IMR-90 (cell line): ENCODE data around the gene KLHL29. TPM values are rescaled to one million over a fixed set of nuclear protein-coding genes. Genes with fewer than 3 reads are reported as not detected.

Source experiments
- ATAC-seq: fragments of 200-7000 bp; cut with Tn5 transposase; 2 replicates; pipeline ENCODE4 v1.9.1; 2020; ENCODE audit warnings: low read depth, mild to moderate bottlenecking, moderate library complexity
- BruUV-seq: library from RNA; stranded (reverse); fragments of 400-500 nt; replicated peaks from 2 replicates; lab custom pipeline; 2021; lab: Mats Ljungman, UMichigan
- CTCF ChIA-PET: fragments of 300-600 bp; formaldehyde crosslinking; extraction: SDS; loops from one replicate; lab custom pipeline; 2021; ENCODE audit warnings: antibody characterized with exemption; lab: Yijun Ruan, JAX
- POLR2A ChIA-PET: fragments of 300-600 bp; sonication (Branson Sonifier 250); formaldehyde crosslinking; loops from one replicate; lab custom pipeline; 2022; ENCODE audit warnings: antibody characterized with exemption; ENCODE audit not compliant: unreplicated experiment; lab: Charles Lee
- DNase-seq: peaks from one replicate; pipeline ENCODE4 v3.0.0; 2013
- H2AFZ ChIP-seq: replicated peaks from 2 replicates; pipeline ENCODE3; 2013; ENCODE audit warnings: low read length, mild to moderate bottlenecking; ENCODE audit not compliant: poor library complexity
- H2AK5ac ChIP-seq: 2 replicates; pipeline ENCODE4 v1.6.1; 2013; ENCODE audit warnings: low read depth, low read length, inconsistent platforms
- H2AK9ac ChIP-seq: replicated peaks from 2 replicates; pipeline ENCODE3; 2013; ENCODE audit warnings: mild to moderate bottlenecking, low read depth, low read length, moderate library complexity; ENCODE audit not compliant: poor library complexity
- H2BK120ac ChIP-seq: 2 replicates; pipeline ENCODE4 v1.6.1; 2013; ENCODE audit warnings: low read depth, low read length, inconsistent platforms
- H2BK15ac ChIP-seq: 3 replicates; pipeline ENCODE4 v1.6.1; 2013; ENCODE audit warnings: low read depth, low read length, inconsistent platforms
- H2BK20ac ChIP-seq: 2 replicates; pipeline ENCODE4 v1.6.1; 2013; ENCODE audit warnings: low read depth, mild to moderate bottlenecking, inconsistent platforms, low read length, moderate library complexity
- H2BK5ac ChIP-seq: 2 replicates; pipeline ENCODE4 v1.6.1; 2013; ENCODE audit warnings: mild to moderate bottlenecking, low read depth, low read length, inconsistent platforms; ENCODE audit not compliant: poor library complexity, severe bottlenecking
- H3K14ac ChIP-seq: replicated peaks from 2 replicates; pipeline ENCODE4 v1.6.1; 2013; ENCODE audit warnings: low read depth, low read length, inconsistent platforms
- H3K18ac ChIP-seq: 2 replicates; pipeline ENCODE4 v1.6.1; 2013; ENCODE audit warnings: low read depth, low read length, control low read depth
- H3K23ac ChIP-seq: 2 replicates; pipeline ENCODE4 v1.6.1; 2013; ENCODE audit warnings: low read depth, low read length, inconsistent platforms
- H3K27ac ChIP-seq: 2 replicates; pipeline ENCODE4 v1.5.1; 2013; ENCODE audit warnings: mild to moderate bottlenecking, control low read depth, low read length; ENCODE audit not compliant: insufficient read depth
- H3K27me3 ChIP-seq: 2 replicates; pipeline ENCODE4 v1.6.1; 2013; ENCODE audit warnings: low read length; ENCODE audit not compliant: control insufficient read depth, insufficient read depth
- H3K36me3 ChIP-seq: 2 replicates; pipeline ENCODE4 v1.6.1; 2013; ENCODE audit warnings: low read length, mixed read lengths; ENCODE audit not compliant: control insufficient read depth, insufficient read depth
- H3K4ac ChIP-seq: 2 replicates; pipeline ENCODE4 v1.6.1; 2013; ENCODE audit warnings: low read depth, low read length, inconsistent platforms
- H3K4me1 ChIP-seq: 2 replicates; pipeline ENCODE4 v1.6.1; 2013; ENCODE audit warnings: low read length, mixed read lengths; ENCODE audit not compliant: control insufficient read depth, insufficient read depth
- H3K4me2 ChIP-seq: 2 replicates; pipeline ENCODE4 v1.6.1; 2013; ENCODE audit warnings: low read depth, mild to moderate bottlenecking, control low read depth, low read length, moderate library complexity
- H3K4me3 ChIP-seq: 2 replicates; pipeline ENCODE4 v1.5.1; 2013; ENCODE audit warnings: low read depth, mild to moderate bottlenecking, control low read depth, low read length, moderate library complexity; ENCODE audit not compliant: insufficient read depth
- H3K56ac ChIP-seq: 2 replicates; pipeline ENCODE4 v1.6.1; 2013; ENCODE audit warnings: low read length, inconsistent platforms; ENCODE audit not compliant: insufficient read depth; ENCODE audit errors: extremely low read depth
- H3K79me1 ChIP-seq, 2 experiments: 2 replicates each; pipeline ENCODE4 v1.6.1; 2013; ENCODE audit warnings: low read length in 2 of 2, inconsistent platforms in 1 of 2, low read depth in 1 of 2
- H3K9ac ChIP-seq: 2 replicates; pipeline ENCODE4 v1.6.1; 2013; ENCODE audit warnings: low read depth, low read length, control low read depth
- H3K9me1 ChIP-seq: 2 replicates; pipeline ENCODE4 v1.6.1; 2013; ENCODE audit warnings: low read length, inconsistent platforms; ENCODE audit not compliant: insufficient read depth
- H3K9me3 ChIP-seq: 2 replicates; pipeline ENCODE4 v1.6.1; 2013; ENCODE audit warnings: low read length; ENCODE audit not compliant: control insufficient read depth, insufficient read depth
- H4K20me1 ChIP-seq: 2 replicates; pipeline ENCODE4 v1.6.1; 2013; ENCODE audit warnings: low read length, inconsistent platforms; ENCODE audit not compliant: insufficient read depth
- H4K5ac ChIP-seq: 2 replicates; pipeline ENCODE4 v1.6.1; 2013; ENCODE audit warnings: mild to moderate bottlenecking, low read depth, low read length, control low read depth
- H4K8ac ChIP-seq, 2 experiments: 2 replicates each; pipeline ENCODE4 v1.6.1; 2013; ENCODE audit warnings: low read depth in 2 of 2, low read length in 2 of 2, control low read depth in 1 of 2, inconsistent platforms in 1 of 2
- H4K91ac ChIP-seq: 2 replicates; pipeline ENCODE4 v1.6.1; 2013; ENCODE audit warnings: low read depth, low read length, inconsistent platforms; ENCODE audit not compliant: insufficient read depth
- BHLHE40 ChIP-seq: fragments of 150-350 bp; IDR thresholded peaks from 2 replicates; pipeline ENCODE4 v1.6.1; 2016; ENCODE audit warnings: mild to moderate bottlenecking, low read depth, low read length
- CEBPB ChIP-seq: IDR thresholded peaks from 2 replicates; pipeline ENCODE4 v1.6.1; 2012; ENCODE audit warnings: low read depth, low read length, improper control_type of control experiment
- CHD1 ChIP-seq: IDR thresholded peaks from 2 replicates; pipeline ENCODE4 v1.6.1; 2012; ENCODE audit warnings: low read depth, low read length, improper control_type of control experiment
- FOS ChIP-seq: fragments of 150-350 bp; IDR thresholded peaks from 2 replicates; pipeline ENCODE4 v1.6.1; 2016; ENCODE audit warnings: low read depth, low read length
- MAFK ChIP-seq: IDR thresholded peaks from 2 replicates; pipeline ENCODE4 v1.6.1; 2012; ENCODE audit warnings: low read depth, low read length, improper control_type of control experiment
- MAZ ChIP-seq: IDR thresholded peaks from 2 replicates; pipeline ENCODE4 v1.6.1; 2012; ENCODE audit warnings: low read depth, mild to moderate bottlenecking, low read length, improper control_type of control experiment, moderate library complexity, borderline replicate concordance
- MXI1 ChIP-seq: IDR thresholded peaks from 2 replicates; pipeline ENCODE4 v1.6.1; 2012; ENCODE audit warnings: low read depth, mild to moderate bottlenecking, low read length, moderate library complexity, borderline replicate concordance
- NFE2L2 ChIP-seq: fragments of 150-350 bp; IDR thresholded peaks from 2 replicates; pipeline ENCODE4 v1.6.1; 2016; ENCODE audit warnings: low read depth, mild to moderate bottlenecking, low read length
- POLR2A ChIP-seq: IDR thresholded peaks from 2 replicates; pipeline ENCODE4 v1.6.1; 2012; ENCODE audit warnings: mild to moderate bottlenecking, low read depth, low read length
- RAD21 ChIP-seq: IDR thresholded peaks from 2 replicates; pipeline ENCODE4 v1.6.1; 2012; ENCODE audit warnings: low read length, improper control_type of control experiment
- RCOR1 ChIP-seq: IDR thresholded peaks from 2 replicates; pipeline ENCODE4 v1.6.1; 2012; ENCODE audit warnings: mild to moderate bottlenecking, low read length, improper control_type of control experiment; ENCODE audit not compliant: insufficient replicate concordance
- RFX5 ChIP-seq: IDR thresholded peaks from 2 replicates; pipeline ENCODE4 v1.8.0; 2012; ENCODE audit warnings: low read depth, mild to moderate bottlenecking, low read length, moderate library complexity
- SMC3 ChIP-seq: fragments of 150-350 bp; IDR thresholded peaks from 2 replicates; pipeline ENCODE4 v1.6.1; 2016; ENCODE audit warnings: low read depth, mild to moderate bottlenecking, antibody characterized with exemption, low read length, moderate library complexity
- WGBS, 2 experiments: methylation state at CpG; one replicate each; pipeline versions ENCODE4 v1.1.5 to v1.1.7; 2013; ENCODE audit warnings: missing lambda C conversion rate in 2 of 2; ENCODE audit not compliant: insufficient read length in 1 of 2; ENCODE audit errors: extremely low coverage in 2 of 2; 5-methylcytosine and 5-hydroxymethylcytosine counted together
- dilution Hi-C: fragments of 300-500 bp; cut with HindIII; formaldehyde crosslinking; loops from one replicate; pipeline ENCODE4 v1.14.3; 2018; ENCODE audit warnings: low sequenced_read_pairs; ENCODE audit not compliant: unreplicated experiment
- in situ Hi-C: fragments of 300-500 bp; cut with MboI; formaldehyde crosslinking; loops from 3 replicates; pipeline ENCODE4 v1.14.3; 2019; ENCODE audit warnings: low sequenced_read_pairs, inconsistent platforms, mixed read lengths
- intact Hi-C: fragments of 100-400 bp; cut with micrococcal nuclease; formaldehyde crosslinking; loops from 2 replicates; pipeline ENCODE4 v1.10.0; 2022
- polyA plus RNA-seq, 3 experiments: library from polyadenylated mRNA; depleted of rRNA; stranded (reverse); fragments of >200 nt; gene quantifications; 2 replicates each; pipeline ENCODE4 v1.2.3, GENCODE V29; 2012; ENCODE audit warnings: low replicate concordance in 1 of 3
- total RNA-seq: library from RNA; depleted of rRNA; stranded (reverse); fragments of >200 nt; gene quantifications from 2 replicates; pipeline ENCODE4 v1.2.3, GENCODE V29; 2012
- TF ChIP-seq, protein P1 (sequence below): conservative IDR thresholded peaks from 2 replicates; pipeline ENCODE4 v1.5.1; 2012; ENCODE audit warnings: mild to moderate bottlenecking, low read depth, low read length, improper control_type of control experiment
- TF ChIP-seq, protein P2 (sequence below): fragments of 150-350 bp; IDR thresholded peaks from 2 replicates; pipeline ENCODE4 v1.6.1; 2016; ENCODE audit warnings: low read depth, mild to moderate bottlenecking, low read length, moderate library complexity, borderline replicate concordance
- TF ChIP-seq, protein P3 (sequence below): fragments of 150-350 bp; IDR thresholded peaks from 2 replicates; pipeline ENCODE4 v1.6.1; 2017; ENCODE audit warnings: mild to moderate bottlenecking, antibody characterized with exemption, low read length, low read depth

Gene KLHL29
- total and polyA plus RNA-seq, 2 of the 4 experiments (the other 2 are of a cell fraction), result 2.0 to 8.0 TPM

DNA sequence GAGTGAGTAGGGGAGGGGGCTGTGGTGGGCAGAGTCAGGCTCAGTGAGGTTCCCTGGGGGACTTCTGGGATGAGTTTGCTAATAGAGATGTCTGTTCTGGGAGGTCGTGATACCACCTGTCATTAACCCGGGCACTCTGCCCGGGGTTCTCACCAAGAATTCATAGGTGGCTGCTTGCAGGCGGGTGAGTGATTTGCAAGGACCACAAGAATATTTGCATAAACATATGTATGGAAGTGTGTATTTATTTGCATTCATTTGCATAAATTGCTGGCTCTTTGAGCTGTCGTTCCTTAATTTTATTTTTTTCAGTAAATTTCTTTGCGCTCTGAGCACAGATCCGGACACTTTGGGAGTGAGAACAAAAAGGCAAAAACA, 282.0 kb downstream of the KLHL29 start:
- Histone ChIP-seq H3K4me2 (no peak overlapping the region), H4K8ac (no peak overlapping the region), H2BK5ac (no peak overlapping the region), H2BK120ac (no peak overlapping the region), H3K79me1 (no peaks in the 10 kb centered on the region), H2BK20ac (no peak overlapping the region), H2BK15ac (no peak overlapping the region), H4K20me1 (no peaks in the 10 kb centered on the region; the same call in 1 of the 2 replicates), H3K9me3 (no peaks in the 10 kb centered on the region), H4K5ac (no peak overlapping the region), H3K36me3 (no peaks in the 10 kb centered on the region), H3K4me1 (peaks cover 2% of the 10 kb centered on the region; the same call in 1 of the 2 replicates), H3K4ac (no peak overlapping the region), H3K27ac (no peak overlapping the region), H3K23ac (no peak overlapping the region), H3K9ac (no peak overlapping the region), H2AFZ (no peak overlapping the region), H3K4me3 (no peak overlapping the region), H3K14ac (no peak overlapping the region), H3K27me3 (no peaks in the 10 kb centered on the region), H3K9me1 (peaks cover 4% of the 10 kb centered on the region; the same call in 1 of the 2 replicates), H2AK9ac (no peak overlapping the region), H3K18ac (no peak overlapping the region), H3K56ac (no peak overlapping the region), H4K91ac (no peak overlapping the region), H2AK5ac (no peak overlapping the region)
- CTCF ChIA-PET, result no interaction called here
- no TSS peak for BruUV-seq
- no peak for TF ChIP-seq FOS
- no peak for TF ChIP-seq CEBPB
- TF ChIP-seq RCOR1, result no peak
- TF ChIP-seq MAFK, result no peak
- TF ChIP-seq MAZ, result no peak
- no peak for TF ChIP-seq CHD1
- TF ChIP-seq, protein P1, sequence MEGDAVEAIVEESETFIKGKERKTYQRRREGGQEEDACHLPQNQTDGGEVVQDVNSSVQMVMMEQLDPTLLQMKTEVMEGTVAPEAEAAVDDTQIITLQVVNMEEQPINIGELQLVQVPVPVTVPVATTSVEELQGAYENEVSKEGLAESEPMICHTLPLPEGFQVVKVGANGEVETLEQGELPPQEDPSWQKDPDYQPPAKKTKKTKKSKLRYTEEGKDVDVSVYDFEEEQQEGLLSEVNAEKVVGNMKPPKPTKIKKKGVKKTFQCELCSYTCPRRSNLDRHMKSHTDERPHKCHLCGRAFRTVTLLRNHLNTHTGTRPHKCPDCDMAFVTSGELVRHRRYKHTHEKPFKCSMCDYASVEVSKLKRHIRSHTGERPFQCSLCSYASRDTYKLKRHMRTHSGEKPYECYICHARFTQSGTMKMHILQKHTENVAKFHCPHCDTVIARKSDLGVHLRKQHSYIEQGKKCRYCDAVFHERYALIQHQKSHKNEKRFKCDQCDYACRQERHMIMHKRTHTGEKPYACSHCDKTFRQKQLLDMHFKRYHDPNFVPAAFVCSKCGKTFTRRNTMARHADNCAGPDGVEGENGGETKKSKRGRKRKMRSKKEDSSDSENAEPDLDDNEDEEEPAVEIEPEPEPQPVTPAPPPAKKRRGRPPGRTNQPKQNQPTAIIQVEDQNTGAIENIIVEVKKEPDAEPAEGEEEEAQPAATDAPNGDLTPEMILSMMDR, result no peak
- no peak for TF ChIP-seq SMC3
- no peak for TF ChIP-seq RFX5
- TF ChIP-seq, protein P2, sequence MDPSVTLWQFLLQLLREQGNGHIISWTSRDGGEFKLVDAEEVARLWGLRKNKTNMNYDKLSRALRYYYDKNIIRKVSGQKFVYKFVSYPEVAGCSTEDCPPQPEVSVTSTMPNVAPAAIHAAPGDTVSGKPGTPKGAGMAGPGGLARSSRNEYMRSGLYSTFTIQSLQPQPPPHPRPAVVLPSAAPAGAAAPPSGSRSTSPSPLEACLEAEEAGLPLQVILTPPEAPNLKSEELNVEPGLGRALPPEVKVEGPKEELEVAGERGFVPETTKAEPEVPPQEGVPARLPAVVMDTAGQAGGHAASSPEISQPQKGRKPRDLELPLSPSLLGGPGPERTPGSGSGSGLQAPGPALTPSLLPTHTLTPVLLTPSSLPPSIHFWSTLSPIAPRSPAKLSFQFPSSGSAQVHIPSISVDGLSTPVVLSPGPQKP, result no peak
- TF ChIP-seq MXI1, result no peak
- no peak for TF ChIP-seq NFE2L2
- TF ChIP-seq, protein P3, sequence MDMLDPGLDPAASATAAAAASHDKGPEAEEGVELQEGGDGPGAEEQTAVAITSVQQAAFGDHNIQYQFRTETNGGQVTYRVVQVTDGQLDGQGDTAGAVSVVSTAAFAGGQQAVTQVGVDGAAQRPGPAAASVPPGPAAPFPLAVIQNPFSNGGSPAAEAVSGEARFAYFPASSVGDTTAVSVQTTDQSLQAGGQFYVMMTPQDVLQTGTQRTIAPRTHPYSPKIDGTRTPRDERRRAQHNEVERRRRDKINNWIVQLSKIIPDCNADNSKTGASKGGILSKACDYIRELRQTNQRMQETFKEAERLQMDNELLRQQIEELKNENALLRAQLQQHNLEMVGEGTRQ, result no peak
- no peak for TF ChIP-seq POLR2A
- TF ChIP-seq BHLHE40, result no peak
- no peak for TF ChIP-seq RAD21
- no CpG with 5 or more reads among the region's 7 CpGs for WGBS, 2 experiments
- intact Hi-C loops, result no loop called here
- DNase-seq (no peak), ATAC-seq (no peak)
- POLR2A ChIA-PET, result no interaction called here
- in situ Hi-C loops, result no loop called here
- dilution Hi-C loops, result no loop called here
